KMS-11 (cell line): ENCODE results near the gene CLDN14.

Experiments used
- H2AFZ ChIP-seq: fragments of 200-600 bp; sonication (generic); 2 replicates; pipeline ENCODE4 v1.6.1; 2016; ENCODE audit warnings: antibody characterized with exemption, mixed run types, low read depth
- H3K27ac ChIP-seq: fragments of 200-600 bp; sonication (generic); 2 replicates; pipeline ENCODE4 v1.6.1; 2016; ENCODE audit warnings: mild to moderate bottlenecking, mixed run types
- H3K27me3 ChIP-seq: fragments of 200-600 bp; sonication (generic); 2 replicates; pipeline ENCODE4 v1.6.1; 2017; ENCODE audit warnings: mild to moderate bottlenecking, low read depth, mixed run types, moderate library complexity; ENCODE audit not compliant: insufficient read depth
- H3K36me3 ChIP-seq: fragments of 200-600 bp; sonication (generic); 2 replicates; pipeline ENCODE4 v1.6.1; 2017; ENCODE audit warnings: mild to moderate bottlenecking, mixed run types; ENCODE audit not compliant: insufficient read depth
- H3K4me1 ChIP-seq: fragments of 200-600 bp; sonication (generic); 2 replicates; pipeline ENCODE4 v1.6.1; 2016; ENCODE audit warnings: mild to moderate bottlenecking, low read depth, mixed run types; ENCODE audit not compliant: poor library complexity, severe bottlenecking
- H3K4me2 ChIP-seq: fragments of 200-600 bp; sonication (generic); 2 replicates; pipeline ENCODE4 v1.7.0; 2016; ENCODE audit warnings: mild to moderate bottlenecking, mixed run types
- H3K4me3 ChIP-seq: fragments of 200-600 bp; sonication (generic); IDR thresholded peaks from 2 replicates; pipeline ENCODE4 v1.6.1; 2017; ENCODE audit warnings: low read depth, low read length, mixed read lengths; ENCODE audit not compliant: insufficient read depth
- H3K79me2 ChIP-seq: fragments of 200-600 bp; sonication (generic); 2 replicates; pipeline ENCODE4 v1.6.1; 2016; ENCODE audit warnings: low read depth, mixed run types; ENCODE audit not compliant: insufficient read depth
- H3K9ac ChIP-seq: fragments of 200-600 bp; sonication (generic); 2 replicates; pipeline ENCODE4 v1.6.1; 2016; ENCODE audit warnings: mild to moderate bottlenecking, mixed run types
- H4K20me1 ChIP-seq: fragments of 200-600 bp; sonication (generic); 2 replicates; pipeline ENCODE4 v1.6.1; 2016; ENCODE audit warnings: mild to moderate bottlenecking, mixed run types; ENCODE audit not compliant: insufficient read depth
- TF ChIP-seq, protein P1 (sequence below): fragments of 200-600 bp; sonication (generic); conservative IDR thresholded peaks from 2 replicates; pipeline ENCODE4 v1.6.1; 2017; ENCODE audit warnings: low read depth, mild to moderate bottlenecking, antibody characterized with exemption, low read length, moderate library complexity, mixed read lengths

Gene CLDN14

GRCh38 chr21:36516281-36516680 is 36.4 kb upstream of the CLDN14 start:
- Histone ChIP-seq H3K4me3 (no peak overlapping the region), H3K27ac (no peak overlapping the region), H3K27me3 (no peaks in the 10 kb centered on the region), H4K20me1 (no peaks in the 10 kb centered on the region), H2AFZ (no peak overlapping the region), H3K4me2 (no peak overlapping the region), H3K9ac (no peak overlapping the region), H3K4me1 (no peaks in the 10 kb centered on the region), H3K79me2 (no peaks in the 10 kb centered on the region), H3K36me3 (no peaks in the 10 kb centered on the region)
- TF ChIP-seq, protein P1, sequence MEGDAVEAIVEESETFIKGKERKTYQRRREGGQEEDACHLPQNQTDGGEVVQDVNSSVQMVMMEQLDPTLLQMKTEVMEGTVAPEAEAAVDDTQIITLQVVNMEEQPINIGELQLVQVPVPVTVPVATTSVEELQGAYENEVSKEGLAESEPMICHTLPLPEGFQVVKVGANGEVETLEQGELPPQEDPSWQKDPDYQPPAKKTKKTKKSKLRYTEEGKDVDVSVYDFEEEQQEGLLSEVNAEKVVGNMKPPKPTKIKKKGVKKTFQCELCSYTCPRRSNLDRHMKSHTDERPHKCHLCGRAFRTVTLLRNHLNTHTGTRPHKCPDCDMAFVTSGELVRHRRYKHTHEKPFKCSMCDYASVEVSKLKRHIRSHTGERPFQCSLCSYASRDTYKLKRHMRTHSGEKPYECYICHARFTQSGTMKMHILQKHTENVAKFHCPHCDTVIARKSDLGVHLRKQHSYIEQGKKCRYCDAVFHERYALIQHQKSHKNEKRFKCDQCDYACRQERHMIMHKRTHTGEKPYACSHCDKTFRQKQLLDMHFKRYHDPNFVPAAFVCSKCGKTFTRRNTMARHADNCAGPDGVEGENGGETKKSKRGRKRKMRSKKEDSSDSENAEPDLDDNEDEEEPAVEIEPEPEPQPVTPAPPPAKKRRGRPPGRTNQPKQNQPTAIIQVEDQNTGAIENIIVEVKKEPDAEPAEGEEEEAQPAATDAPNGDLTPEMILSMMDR, result no peak

- H3K4me3 ChIP-seq, result no peak overlapping the region
- TF ChIP-seq, protein P1, result no peak
- H3K36me3 ChIP-seq, result no peaks in the 10 kb centered on the region
- no peak overlapping the region for H3K9ac ChIP-seq
- H3K79me2 ChIP-seq, result no peaks in the 10 kb centered on the region
- no peak overlapping the region for H2AFZ ChIP-seq
- H3K4me2 ChIP-seq, result no peak overlapping the region
- no peaks in the 10 kb centered on the region for H3K4me1 ChIP-seq
- no peaks in the 10 kb centered on the region for H3K27me3 ChIP-seq
- no peak overlapping the region for H3K27ac ChIP-seq
- no peaks in the 10 kb centered on the region for H4K20me1 ChIP-seq
Observed at GRCh38 chr21:36513430-36513829, 33.5 kb upstream of the CLDN14 start.

DNA sequence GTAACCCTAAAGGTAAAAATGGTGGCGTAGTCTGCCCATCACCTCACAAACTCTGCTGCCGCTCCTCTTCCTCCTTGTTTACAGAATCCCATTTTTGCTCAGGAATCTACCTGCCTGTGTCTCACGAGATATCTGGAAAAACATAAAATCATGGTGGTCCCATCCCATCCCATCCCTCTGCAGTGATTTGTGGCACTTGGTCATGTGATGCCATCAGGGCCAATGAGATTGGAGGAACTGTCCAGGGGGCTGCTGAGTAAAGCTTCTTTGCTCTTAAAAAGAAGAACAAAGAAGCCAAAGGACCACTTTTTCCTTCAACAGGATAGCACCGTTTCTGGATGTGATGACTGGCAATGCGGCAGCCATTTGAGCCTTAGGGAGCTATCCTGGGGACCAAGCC is 33.0 kb upstream of the CLDN14 start:
- no peaks in the 10 kb centered on the region for H3K36me3 ChIP-seq
- no peaks in the 10 kb centered on the region for H3K27me3 ChIP-seq
- no peak overlapping the region for H3K4me3 ChIP-seq
- TF ChIP-seq, protein P1, result no peak
- no peak overlapping the region for H3K9ac ChIP-seq
- no peaks in the 10 kb centered on the region for H3K4me1 ChIP-seq
- no peak overlapping the region for H2AFZ ChIP-seq
- H3K4me2 ChIP-seq, result no peak overlapping the region
- no peaks in the 10 kb centered on the region for H3K79me2 ChIP-seq
- H3K27ac ChIP-seq, result no peak overlapping the region
- H4K20me1 ChIP-seq, result no peaks in the 10 kb centered on the region

DNA sequence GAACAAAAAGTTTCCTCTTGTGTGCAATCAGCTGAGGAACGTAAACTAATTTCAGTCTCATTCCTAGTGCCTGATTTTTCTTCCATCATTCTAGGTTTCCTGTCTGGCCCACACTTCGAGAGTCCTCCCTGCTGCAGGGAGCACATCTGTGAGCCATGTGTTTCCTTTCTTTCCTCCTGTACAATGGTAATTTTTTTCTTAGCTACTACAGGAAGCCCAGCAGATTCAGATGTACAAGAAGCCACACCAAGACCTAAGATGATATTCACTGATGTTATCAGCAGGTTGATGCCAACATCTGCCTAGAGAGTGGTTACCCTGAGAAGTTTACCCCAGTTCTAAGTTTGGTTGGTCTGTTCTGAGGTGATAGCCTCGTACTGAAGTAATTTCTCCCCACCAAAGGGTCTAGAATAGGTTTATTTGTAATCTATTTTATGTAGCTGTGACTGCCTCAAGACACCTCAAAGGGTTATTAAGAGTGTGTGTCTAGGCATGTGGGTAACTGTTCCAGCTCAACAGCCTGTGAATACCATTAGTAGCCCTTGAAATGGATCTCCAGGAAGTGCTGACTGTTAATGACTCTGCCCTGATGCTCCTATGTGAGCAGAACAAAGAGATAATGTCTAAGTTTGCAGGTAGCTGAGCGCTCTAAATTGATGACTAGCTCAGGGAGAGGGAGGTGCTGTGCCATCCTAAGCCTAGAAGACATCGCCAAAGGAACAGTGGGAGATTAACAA is 31.7 kb upstream of the CLDN14 start:
- Histone ChIP-seq H3K4me2 (no peak overlapping the region), H3K4me1 (no peaks in the 10 kb centered on the region), H4K20me1 (no peaks in the 10 kb centered on the region), H3K79me2 (no peaks in the 10 kb centered on the region), H3K9ac (no peak overlapping the region), H3K27ac (no peak overlapping the region), H3K27me3 (no peaks in the 10 kb centered on the region), H3K4me3 (no peak overlapping the region), H3K36me3 (no peaks in the 10 kb centered on the region), H2AFZ (no peak overlapping the region)
- TF ChIP-seq, protein P1, result no peak
